ENCODE measurements around the gene RAMP3. TPM values are rescaled to one million over a fixed set of nuclear protein-coding genes. Genes with fewer than 3 reads are reported as not detected.
"Not testable (repeated sequence)": the region's sequence is repeated elsewhere in the genome, so short reads cannot be mapped to it uniquely, and the experiment has no call there.

RAMP3 gene
- total RNA-seq, 1 donor from 2014 or later, result 183 TPM

DNA sequence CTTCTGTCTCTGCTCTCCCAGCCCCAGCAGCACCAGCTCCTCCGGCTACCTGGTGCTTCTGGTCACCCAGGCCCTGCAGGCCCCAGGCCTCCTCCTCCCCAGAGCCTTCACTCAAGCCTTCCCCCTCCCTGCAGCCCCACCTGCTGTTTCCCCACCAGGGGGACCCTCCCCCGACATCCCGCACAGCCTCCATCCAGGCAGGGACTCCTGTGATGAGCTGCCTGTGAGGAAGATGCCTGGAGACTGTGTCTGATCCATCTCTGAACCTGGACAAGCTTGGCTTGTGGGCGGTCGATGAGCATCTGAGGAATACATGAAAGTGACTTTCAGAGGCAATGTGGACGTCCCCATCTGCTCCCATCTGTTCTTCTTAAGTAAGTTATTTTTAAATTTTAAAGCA lies 45.0 kb downstream of the RAMP3 start:
- H3K27ac ChIP-seq, result no peak overlapping the region
- H3K9me3 ChIP-seq, result no peaks in the 10 kb centered on the region
- no peaks in the 10 kb centered on the region for H3K27me3 ChIP-seq (ENCODE audit: low read depth)
- peaks cover 24% of the 10 kb centered on the region for H3K4me1 ChIP-seq
- no peaks in the 10 kb centered on the region for H3K36me3 ChIP-seq
- DNase-seq, result no peak
- ATAC-seq, result peak in 1 of 2 donors; percentile 14
- no peak overlapping the region for H3K4me3 ChIP-seq
- intact Hi-C loops (cut with DNase I), result no loop called here
- TF ChIP-seq, protein P1, sequence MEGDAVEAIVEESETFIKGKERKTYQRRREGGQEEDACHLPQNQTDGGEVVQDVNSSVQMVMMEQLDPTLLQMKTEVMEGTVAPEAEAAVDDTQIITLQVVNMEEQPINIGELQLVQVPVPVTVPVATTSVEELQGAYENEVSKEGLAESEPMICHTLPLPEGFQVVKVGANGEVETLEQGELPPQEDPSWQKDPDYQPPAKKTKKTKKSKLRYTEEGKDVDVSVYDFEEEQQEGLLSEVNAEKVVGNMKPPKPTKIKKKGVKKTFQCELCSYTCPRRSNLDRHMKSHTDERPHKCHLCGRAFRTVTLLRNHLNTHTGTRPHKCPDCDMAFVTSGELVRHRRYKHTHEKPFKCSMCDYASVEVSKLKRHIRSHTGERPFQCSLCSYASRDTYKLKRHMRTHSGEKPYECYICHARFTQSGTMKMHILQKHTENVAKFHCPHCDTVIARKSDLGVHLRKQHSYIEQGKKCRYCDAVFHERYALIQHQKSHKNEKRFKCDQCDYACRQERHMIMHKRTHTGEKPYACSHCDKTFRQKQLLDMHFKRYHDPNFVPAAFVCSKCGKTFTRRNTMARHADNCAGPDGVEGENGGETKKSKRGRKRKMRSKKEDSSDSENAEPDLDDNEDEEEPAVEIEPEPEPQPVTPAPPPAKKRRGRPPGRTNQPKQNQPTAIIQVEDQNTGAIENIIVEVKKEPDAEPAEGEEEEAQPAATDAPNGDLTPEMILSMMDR (IDR thresholded peaks at IDR 0.05), result no peak

DNA sequence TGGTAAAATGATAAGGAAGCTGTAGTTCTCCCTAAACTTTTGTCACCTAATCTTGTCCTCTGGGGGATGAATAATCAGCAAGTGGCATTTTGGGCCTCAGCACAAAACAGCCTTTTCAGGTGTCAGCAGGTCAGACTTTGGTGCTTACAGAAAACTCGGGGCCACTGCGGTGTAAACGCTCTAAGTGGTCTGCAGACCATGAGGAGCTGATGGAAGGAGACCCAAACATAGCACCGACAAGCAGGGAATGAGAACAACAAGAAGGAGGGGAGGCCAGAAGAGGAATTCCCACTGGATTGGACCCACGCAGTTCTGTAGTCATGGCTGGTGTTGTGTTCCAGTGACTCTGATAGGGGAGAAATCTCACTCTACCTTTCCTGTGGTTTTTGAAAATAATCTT lies 45.4 kb downstream of the RAMP3 start:
- ATAC-seq, result no peak
- no peak for DNase-seq
- peak overlapping the region; percentile 72 for H3K27ac ChIP-seq

DNA sequence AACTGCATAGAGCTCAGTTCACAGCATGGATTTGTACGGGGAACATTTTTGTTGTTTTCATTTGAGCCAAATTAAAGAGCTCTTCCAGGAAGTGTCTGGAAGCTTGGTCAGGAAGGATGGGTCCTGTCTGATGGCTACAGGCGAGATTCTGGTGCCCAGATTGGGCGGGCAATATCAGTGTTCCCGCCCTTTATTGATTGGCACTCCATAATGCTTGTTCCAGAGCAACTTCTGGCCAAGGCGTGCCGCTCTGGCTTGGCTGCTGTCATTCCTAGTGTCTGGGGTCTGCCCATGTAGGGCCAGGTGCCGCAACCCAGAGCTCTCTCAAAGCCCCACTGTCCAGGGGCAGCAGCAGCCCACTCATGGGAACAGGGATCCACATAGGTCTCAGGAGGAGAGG lies 45.9 kb downstream of the RAMP3 start:
- H3K4me1 ChIP-seq, result peaks cover 24% of the 10 kb centered on the region
- intact Hi-C loops (cut with DNase I), result no loop called here
- ATAC-seq, result peak; percentile 32 to 39
- TF ChIP-seq, protein P1 (IDR thresholded peaks at IDR 0.05), result no peak
- no peak for DNase-seq
- no peaks in the 10 kb centered on the region for H3K9me3 ChIP-seq
- H3K27ac ChIP-seq, result peak overlapping the region; percentile 72
- H3K27me3 ChIP-seq (ENCODE audit: low read depth), result no peaks in the 10 kb centered on the region
- peak overlapping the region; percentile 37 for H3K4me3 ChIP-seq
- H3K36me3 ChIP-seq, result no peaks in the 10 kb centered on the region

More for the DNA sequence above, 45.4 kb downstream of the RAMP3 start:
- H3K4me3 ChIP-seq, result no peak overlapping the region
- H3K36me3 ChIP-seq, result no peaks in the 10 kb centered on the region
- H3K9me3 ChIP-seq, result no peaks in the 10 kb centered on the region
- TF ChIP-seq, protein P1 (IDR thresholded peaks at IDR 0.05), result no peak
- H3K4me1 ChIP-seq, result peaks cover 24% of the 10 kb centered on the region
- intact Hi-C loops (cut with DNase I), result no loop called here
- no peaks in the 10 kb centered on the region for H3K27me3 ChIP-seq (ENCODE audit: low read depth)

DNA sequence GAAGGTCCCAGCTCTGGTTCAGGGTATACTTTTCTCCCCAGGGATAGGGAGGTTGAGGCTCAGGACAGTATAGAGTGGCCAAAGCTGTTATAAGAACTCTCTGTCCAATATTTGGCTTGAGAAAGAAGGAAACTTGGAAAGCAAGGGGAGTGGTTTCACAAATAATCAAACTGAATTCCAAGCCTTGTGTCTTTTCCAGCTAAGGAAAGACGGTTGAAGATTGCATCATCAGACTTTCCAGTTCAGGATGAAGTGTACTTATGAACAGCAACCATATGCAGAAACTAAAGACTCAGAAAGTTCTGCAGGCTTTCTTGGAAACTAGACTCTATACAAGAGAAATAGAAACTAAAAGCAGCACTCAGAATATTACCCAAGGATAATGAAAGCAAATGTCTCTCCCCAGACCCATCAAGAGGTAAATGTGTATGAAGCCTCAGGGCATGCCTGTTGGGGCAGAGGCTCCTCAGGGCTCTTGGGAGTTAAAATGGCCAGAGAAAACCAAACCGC lies 46.4 kb downstream of the RAMP3 start:
- H3K4me1 ChIP-seq, result peaks cover 24% of the 10 kb centered on the region
- intact Hi-C loops (cut with DNase I), result no loop called here
- ATAC-seq, result peak; percentile 41 to 57
- H3K27ac ChIP-seq, result peak overlapping the region; percentile 72
- no peaks in the 10 kb centered on the region for H3K27me3 ChIP-seq (ENCODE audit: low read depth)
- TF ChIP-seq, protein P1 (IDR thresholded peaks at IDR 0.05), result no peak
- no peaks in the 10 kb centered on the region for H3K9me3 ChIP-seq
- no peak for DNase-seq
- no peaks in the 10 kb centered on the region for H3K36me3 ChIP-seq
- H3K4me3 ChIP-seq, result peak overlapping the region; percentile 37

DNA sequence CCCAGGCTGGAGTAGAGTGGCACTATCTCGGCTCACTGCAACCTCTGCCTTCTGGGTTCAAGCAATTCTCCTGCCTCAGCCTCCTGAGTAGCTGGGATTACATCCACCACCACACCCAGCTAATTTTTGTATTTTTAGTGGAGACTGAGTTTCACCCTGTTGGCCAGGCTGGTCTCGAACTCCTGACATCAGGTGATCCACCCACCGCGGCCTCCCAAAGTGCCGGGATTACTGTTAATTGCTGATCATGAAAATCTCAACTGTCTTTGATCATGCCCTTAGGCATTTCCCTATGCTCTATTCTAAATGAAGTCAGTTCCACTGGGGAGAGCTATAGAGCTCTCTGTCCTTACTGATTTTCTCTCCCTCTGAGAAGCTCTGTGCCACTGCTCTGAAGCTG lies 48.7 kb downstream of the RAMP3 start:
- H3K27me3 ChIP-seq (ENCODE audit: low read depth); H3K4me3 ChIP-seq; H3K36me3 ChIP-seq; H3K9me3 ChIP-seq; DNase-seq; H3K27ac ChIP-seq; ATAC-seq; intact Hi-C loops (cut with DNase I): not testable (repeated sequence)
- peaks cover 24% of the 10 kb centered on the region for H3K4me1 ChIP-seq

DNA sequence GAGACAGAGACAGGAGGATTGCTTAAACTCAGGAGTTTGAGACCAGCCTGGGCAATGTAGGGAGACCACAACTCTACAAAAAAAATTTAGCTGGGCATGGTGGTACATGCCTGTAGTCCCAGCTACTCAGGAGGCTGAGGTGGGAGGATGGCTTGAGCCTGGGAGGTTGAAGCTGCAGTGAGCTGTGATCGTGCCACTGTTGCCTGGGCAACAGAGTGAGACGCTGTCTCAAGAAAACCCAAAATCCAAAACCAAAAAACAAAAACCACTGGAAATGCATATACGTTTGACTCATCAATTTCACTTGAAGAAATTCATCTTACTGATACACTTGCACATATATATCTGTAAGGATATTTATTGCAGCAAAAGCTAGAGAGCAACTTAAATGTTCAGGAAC lies 52.3 kb downstream of the RAMP3 start:
- DNase-seq; H3K36me3 ChIP-seq; H3K4me1 ChIP-seq; H3K27me3 ChIP-seq (ENCODE audit: low read depth); H3K4me3 ChIP-seq; H3K9me3 ChIP-seq; ATAC-seq; intact Hi-C loops (cut with DNase I): not testable (repeated sequence)
- peak overlapping the region; percentile 46 for H3K27ac ChIP-seq

DNA sequence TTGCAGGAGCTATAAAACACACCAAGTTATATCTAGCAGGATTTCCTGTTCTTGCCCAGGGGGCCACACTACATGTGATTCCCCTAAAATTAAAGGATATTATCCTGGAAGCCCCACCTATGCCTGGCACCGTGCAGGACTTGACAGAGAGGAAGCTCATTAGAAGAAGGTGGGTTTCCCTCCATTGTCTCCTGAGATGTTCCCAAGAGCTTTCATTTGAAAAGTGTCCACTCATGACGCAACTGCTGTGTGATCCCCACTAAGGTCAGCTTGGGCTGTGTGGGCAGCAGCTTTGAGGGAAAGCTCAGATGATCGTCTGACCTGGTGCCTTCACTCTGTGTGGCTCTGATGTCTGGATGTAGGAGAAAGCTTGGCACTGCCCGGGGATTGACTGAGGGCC lies 53.5 kb downstream of the RAMP3 start:
- Histone ChIP-seq H3K27ac (peak overlapping the region; percentile 46), H3K36me3 (no peaks in the 10 kb centered on the region), H3K4me3 (no peak overlapping the region), H3K9me3 (no peaks in the 10 kb centered on the region), H3K4me1 (no peaks in the 10 kb centered on the region), H3K27me3 (ENCODE audit: low read depth) (peaks cover 6% of the 10 kb centered on the region)
- intact Hi-C loops (cut with DNase I), result no loop called here
- ATAC-seq (peak; percentile 66 to 68), DNase-seq (no peak)
- TF ChIP-seq, protein P1 (IDR thresholded peaks at IDR 0.05), result no peak

Measured in lower lobe of right lung (tissue), 2 donors.